Type B pancreatic cell (in vitro differentiated cells): ENCODE data around the gene DNAJC5. TPM values are rescaled to one million over a fixed set of nuclear protein-coding genes. Genes with fewer than 3 reads are reported as not detected.
"Not testable (repeated sequence)": the region's sequence is repeated elsewhere in the genome, so short reads cannot be mapped to it uniquely, and the experiment has no call there.

Source experiments
- DNase-seq: peaks from one replicate; pipeline ENCODE4 v3.0.0; 2021; ENCODE audit warnings: mixed read lengths; ENCODE audit not compliant: unreplicated experiment; ENCODE audit errors: extremely low spot score
- H3K27ac Mint-ChIP-seq: 2 replicates; pipeline ENCODE4 v1.8.0; 2021; ENCODE audit warnings: mild to moderate bottlenecking, mixed read lengths
- H3K27me3 Mint-ChIP-seq: 2 replicates; pipeline ENCODE4 v1.8.0; 2021; ENCODE audit warnings: mixed read lengths
- H3K36me3 Mint-ChIP-seq: 2 replicates; pipeline ENCODE4 v1.8.0; 2021; ENCODE audit warnings: mixed read lengths
- H3K4me1 Mint-ChIP-seq: one replicate; pipeline ENCODE4 v1.8.0; 2021; ENCODE audit warnings: mixed read lengths; ENCODE audit not compliant: unreplicated experiment
- H3K4me3 Mint-ChIP-seq: 2 replicates; pipeline ENCODE4 v1.8.0; 2021; ENCODE audit warnings: mild to moderate bottlenecking, mixed read lengths
- H3K9me3 Mint-ChIP-seq: 2 replicates; pipeline ENCODE4 v1.8.0; 2021; ENCODE audit warnings: mixed read lengths
- total RNA-seq: library from RNA; stranded (reverse); gene quantifications from 2 replicates; pipeline ENCODE4 v1.2.1, GENCODE V29; 2021; ENCODE audit warnings: low replicate concordance
- TF ChIP-seq, protein P1 (sequence below): fragments of 200-600 bp; sonication (generic); conservative IDR thresholded peaks from 2 replicates; pipeline ENCODE4 v1.5.0; 2021; ENCODE audit warnings: antibody characterized with exemption, mild to moderate bottlenecking

DNAJC5 gene
- total RNA-seq, 1 donor from 2014 or later, result 44.1 TPM

DNA sequence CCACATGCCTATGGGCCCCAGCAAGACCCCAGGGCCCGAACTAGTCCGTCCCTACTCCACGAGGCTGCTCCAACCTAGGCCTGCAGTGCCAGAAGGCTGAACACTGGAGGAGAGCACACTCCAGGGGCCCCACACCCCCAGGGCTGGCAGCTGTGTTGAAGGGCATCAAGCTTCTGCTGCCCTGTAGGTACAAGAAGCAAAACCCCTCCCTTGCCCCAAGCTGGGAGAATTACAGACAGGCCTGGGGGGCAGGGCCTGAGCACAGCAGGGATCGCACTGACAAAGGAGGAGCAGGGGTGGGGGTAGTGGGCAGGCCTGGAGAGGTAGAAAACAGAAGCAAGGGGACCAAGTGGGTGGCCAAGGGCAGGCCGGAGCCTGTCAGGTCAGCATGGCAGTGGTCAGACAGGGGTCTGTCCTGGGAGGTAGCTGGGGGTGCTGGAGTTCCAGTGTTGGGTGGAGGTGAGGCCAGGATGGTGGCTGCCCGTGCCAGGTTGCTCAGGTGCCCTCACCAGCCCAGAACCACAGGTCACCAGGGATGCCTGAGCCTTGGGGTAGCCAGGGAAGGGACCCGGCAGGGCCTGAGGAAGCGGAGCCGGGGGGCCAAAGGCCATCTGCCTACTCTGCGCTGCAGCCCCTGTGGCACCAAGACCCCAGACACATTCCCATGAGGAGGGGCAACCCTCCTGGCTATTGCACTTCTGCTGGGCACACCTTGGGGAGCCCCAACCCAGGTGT is 64.2 kb downstream of the DNAJC5 start:
- H3K36me3 Mint-ChIP-seq, result no peaks in the 10 kb centered on the region
- H3K9me3 Mint-ChIP-seq, result no peaks in the 10 kb centered on the region
- no peak for DNase-seq
- H3K4me3 Mint-ChIP-seq, result no peak overlapping the region
- no peaks in the 10 kb centered on the region for H3K27me3 Mint-ChIP-seq
- peaks cover 6% of the 10 kb centered on the region for H3K4me1 Mint-ChIP-seq
- no peak overlapping the region for H3K27ac Mint-ChIP-seq
- TF ChIP-seq, protein P1, sequence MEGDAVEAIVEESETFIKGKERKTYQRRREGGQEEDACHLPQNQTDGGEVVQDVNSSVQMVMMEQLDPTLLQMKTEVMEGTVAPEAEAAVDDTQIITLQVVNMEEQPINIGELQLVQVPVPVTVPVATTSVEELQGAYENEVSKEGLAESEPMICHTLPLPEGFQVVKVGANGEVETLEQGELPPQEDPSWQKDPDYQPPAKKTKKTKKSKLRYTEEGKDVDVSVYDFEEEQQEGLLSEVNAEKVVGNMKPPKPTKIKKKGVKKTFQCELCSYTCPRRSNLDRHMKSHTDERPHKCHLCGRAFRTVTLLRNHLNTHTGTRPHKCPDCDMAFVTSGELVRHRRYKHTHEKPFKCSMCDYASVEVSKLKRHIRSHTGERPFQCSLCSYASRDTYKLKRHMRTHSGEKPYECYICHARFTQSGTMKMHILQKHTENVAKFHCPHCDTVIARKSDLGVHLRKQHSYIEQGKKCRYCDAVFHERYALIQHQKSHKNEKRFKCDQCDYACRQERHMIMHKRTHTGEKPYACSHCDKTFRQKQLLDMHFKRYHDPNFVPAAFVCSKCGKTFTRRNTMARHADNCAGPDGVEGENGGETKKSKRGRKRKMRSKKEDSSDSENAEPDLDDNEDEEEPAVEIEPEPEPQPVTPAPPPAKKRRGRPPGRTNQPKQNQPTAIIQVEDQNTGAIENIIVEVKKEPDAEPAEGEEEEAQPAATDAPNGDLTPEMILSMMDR, result no peak

DNA sequence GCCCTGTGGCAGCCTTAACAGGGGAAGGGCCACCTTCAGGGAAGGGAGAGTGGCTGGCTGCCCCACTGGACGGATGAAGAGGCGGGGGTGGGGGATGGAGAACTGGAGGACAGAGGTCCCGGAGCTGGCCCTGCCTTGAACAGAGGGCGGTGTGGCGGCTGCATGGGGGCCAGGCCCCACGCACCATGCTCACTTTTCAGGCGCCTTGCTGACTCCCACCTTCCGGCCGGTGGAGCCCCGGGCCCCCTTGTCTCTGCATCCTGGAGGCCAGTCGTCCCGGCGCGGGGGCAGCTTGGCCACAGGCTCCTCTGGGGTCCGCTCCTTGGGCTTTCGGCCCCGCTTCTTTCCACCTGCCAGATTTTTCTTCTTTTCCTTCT is 64.8 kb downstream of the DNAJC5 start:
- Mint-ChIP-seq H3K27ac (peak overlapping the region; percentile 61), H3K4me1 (peaks cover under 1% of the 10 kb centered on the region), H3K9me3 (no peaks in the 10 kb centered on the region), H3K36me3 (no peaks in the 10 kb centered on the region), H3K27me3 (no peaks in the 10 kb centered on the region), H3K4me3 (no peak overlapping the region)
- TF ChIP-seq, protein P1, result no peak
- no peak for DNase-seq

DNA sequence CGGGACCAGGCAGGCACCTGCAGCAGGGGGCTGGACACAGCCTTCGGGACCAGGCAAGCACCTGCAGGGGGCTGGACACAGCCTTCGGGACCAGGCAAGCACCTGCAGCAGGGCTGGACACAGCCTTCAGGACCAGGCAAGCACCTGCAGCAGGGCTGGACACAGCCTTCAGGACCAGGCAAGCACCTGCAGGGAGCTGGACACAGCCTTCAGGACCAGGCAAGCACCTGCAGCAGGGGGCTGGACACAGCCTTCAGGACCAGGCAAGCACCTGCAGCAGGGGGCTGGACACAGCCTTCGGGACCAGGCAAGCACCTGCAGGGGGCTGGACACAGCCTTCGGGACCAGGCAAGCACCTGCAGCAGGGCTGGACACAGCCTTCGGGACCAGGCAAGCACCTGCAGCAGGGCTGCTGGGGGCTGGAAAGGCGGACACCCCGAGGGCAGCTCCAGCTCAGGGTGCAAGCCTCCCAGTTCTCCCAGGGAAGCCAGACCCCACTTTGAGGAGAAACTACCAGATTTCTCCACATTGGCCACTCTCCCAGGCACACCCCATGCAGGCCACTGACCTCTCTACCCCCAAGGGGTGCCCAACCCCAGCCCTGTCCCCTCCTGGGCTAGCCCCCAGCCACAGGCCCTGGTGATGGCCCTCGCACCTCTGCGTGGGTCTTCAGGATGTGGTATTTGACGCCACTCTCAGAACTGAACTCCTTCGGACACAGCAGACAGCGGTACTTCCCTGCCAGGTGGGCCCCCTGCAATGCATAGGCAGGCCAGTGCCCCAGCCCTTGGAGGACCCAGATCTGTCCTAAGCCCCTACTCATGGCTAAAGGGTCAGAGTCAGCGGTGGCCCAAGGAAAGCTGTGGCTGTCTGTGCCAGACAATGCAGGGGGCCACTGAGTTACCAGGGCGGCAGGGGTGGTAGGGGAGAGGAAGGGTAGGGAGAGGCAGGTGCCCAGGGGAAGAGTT is 66.0 kb downstream of the DNAJC5 start:
- H3K9me3 Mint-ChIP-seq, result not testable (repeated sequence)

DNA sequence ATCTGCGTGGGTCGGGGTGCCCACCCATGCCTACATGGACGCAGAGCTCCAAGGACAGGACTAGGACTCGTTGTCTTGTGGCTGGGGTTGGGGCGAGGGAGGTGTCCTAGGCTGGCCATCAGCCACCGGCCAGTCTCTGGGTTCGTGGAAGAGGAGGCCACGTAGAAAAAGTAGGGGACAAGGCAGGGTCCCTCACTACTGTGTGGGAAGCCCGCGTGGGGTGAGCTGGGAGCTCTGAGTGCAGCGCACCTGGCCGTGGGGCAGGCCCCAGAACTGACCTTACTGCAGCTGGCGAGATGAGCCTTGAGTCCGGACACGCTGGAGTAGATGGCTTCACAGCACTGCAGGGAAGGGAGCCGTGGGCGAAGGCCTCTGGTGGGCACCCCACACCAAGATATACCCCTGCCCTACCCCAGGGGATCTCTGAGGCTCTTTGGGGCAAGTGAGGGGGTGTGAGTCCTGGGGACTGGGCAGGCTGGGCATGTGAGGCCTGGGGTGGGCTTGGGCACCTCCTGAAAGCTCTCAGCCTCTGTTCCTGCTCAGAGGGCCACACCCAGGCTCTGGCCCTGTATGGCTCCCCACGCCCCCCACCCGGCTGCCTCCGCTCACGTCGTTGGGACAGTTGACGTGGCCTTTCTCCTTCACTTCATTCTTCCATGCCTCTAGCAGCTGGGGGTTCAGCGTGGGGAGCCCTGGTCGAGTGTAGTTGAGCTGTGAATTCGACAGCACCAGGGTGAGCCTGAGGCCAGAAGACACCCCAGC is 66.9 kb downstream of the DNAJC5 start:
- Mint-ChIP-seq H3K9me3 (no peaks in the 10 kb centered on the region), H3K36me3 (no peaks in the 10 kb centered on the region), H3K27ac (no peak overlapping the region)

More for the DNA sequence above, 66.0 kb downstream of the DNAJC5 start:
- not testable (repeated sequence) for H3K4me1 Mint-ChIP-seq, H3K27ac Mint-ChIP-seq, H3K4me3 Mint-ChIP-seq, DNase-seq, H3K36me3 Mint-ChIP-seq, H3K27me3 Mint-ChIP-seq

DNA sequence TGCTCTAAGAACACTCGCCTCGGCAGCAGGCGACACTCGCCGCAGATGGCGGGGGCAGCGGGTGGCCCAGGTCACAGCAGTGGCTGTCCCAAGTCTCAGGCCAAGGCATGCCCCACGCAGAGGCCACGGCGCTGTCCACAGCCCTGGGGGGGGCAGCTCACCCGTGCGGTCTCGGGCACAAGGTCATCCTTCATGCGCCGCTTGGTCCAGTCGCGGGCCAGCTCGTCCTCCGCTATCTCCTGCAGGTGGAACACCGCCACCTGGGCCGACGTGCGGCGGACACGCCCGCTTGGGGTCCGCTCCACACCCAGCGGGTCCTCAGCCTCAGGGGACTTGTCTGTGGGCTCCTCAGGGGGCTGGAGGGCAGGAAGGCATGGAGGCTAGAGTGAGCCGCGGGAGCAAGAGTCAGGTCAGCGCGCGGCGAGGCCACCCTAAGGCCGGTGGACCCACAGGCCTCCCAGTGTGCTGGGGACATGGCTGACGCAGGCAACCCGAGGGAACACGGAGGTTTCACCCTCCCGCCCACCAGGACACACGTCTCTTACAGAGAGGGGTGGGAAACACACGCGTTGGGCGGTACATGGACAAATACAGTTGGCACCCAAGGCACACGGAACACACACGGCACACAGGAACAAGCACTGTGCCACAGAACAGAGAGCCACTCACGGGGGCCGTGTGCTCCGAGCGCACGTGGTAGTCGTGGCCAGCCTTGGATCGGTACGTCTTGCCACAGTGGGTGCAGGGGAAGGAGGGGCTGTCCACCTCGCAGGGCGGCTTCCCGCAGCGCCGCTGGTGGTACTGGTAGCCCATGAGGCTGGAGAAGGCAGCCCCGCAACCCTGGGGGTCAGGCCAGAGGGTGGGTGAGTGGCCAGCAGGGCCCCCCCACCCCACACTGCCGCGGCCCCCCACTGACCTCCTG is 67.8 kb downstream of the DNAJC5 start:
- no peaks in the 10 kb centered on the region for H3K36me3 Mint-ChIP-seq
- TF ChIP-seq, protein P1, result no peak
- H3K27ac Mint-ChIP-seq, result no peak overlapping the region
- no peak overlapping the region for H3K4me3 Mint-ChIP-seq
- DNase-seq, result no peak
- H3K4me1 Mint-ChIP-seq, result no peaks in the 10 kb centered on the region
- H3K27me3 Mint-ChIP-seq, result no peaks in the 10 kb centered on the region
- H3K9me3 Mint-ChIP-seq, result no peaks in the 10 kb centered on the region

More for the DNA sequence above, 66.9 kb downstream of the DNAJC5 start:
- DNase-seq, result no peak
- H3K4me3 Mint-ChIP-seq, result no peak overlapping the region
- TF ChIP-seq, protein P1, result no peak
- no peaks in the 10 kb centered on the region for H3K4me1 Mint-ChIP-seq
- no peaks in the 10 kb centered on the region for H3K27me3 Mint-ChIP-seq
